Natural killer cell (primary cell): Measurements from ENCODE around the gene EGR2. TPM values are rescaled to one million over a fixed set of nuclear protein-coding genes. Genes with fewer than 3 reads are reported as not detected.
A peak's percentile ranks its signal among the peaks of the same experiment; 100 is the strongest.

ENCODE experiments used
- ATAC-seq, 3 donors: fragments of 150-1000 bp in 2 of 3; fragments of 200-7000 bp in 1 of 3; cut with Tn5 transposase; 1 replicate in 1 of 3; 2 replicates in 2 of 3; pipeline ENCODE4 v1.10.0; 2021; ENCODE audit warnings: mild to moderate bottlenecking in 2 of 3, moderate library complexity in 2 of 3
- DNase-seq, 2 donors: peaks; one replicate each; pipeline versions ENCODE4 v3.0.0 to v3.0.0-alpha.2; 2013 to 2021; ENCODE audit warnings: mixed read lengths in 1 of 2
- H3K27ac ChIP-seq: one replicate; pipeline ENCODE4 v1.5.1; 2013; ENCODE audit warnings: mild to moderate bottlenecking, low read length
- H3K27me3 ChIP-seq: one replicate; pipeline ENCODE4 v1.6.1; 2013; ENCODE audit warnings: low read length; ENCODE audit not compliant: control insufficient read depth, insufficient read depth
- H3K36me3 ChIP-seq: one replicate; pipeline ENCODE4 v1.6.1; 2013; ENCODE audit warnings: low read length; ENCODE audit not compliant: control insufficient read depth, insufficient read depth
- H3K4me1 ChIP-seq: one replicate; pipeline ENCODE4 v1.6.1; 2013; ENCODE audit warnings: low read length; ENCODE audit not compliant: control insufficient read depth, insufficient read depth
- H3K4me3 ChIP-seq: one replicate; pipeline ENCODE4 v1.5.1; 2013; ENCODE audit warnings: low read length
- H3K9me3 ChIP-seq: one replicate; pipeline ENCODE4 v1.6.1; 2013; ENCODE audit warnings: low read length; ENCODE audit not compliant: control insufficient read depth, insufficient read depth
- H3K27ac Mint-ChIP-seq, 2 donors: one replicate each; pipeline ENCODE4 v1.8.0; 2022; ENCODE audit warnings: mild to moderate bottlenecking in 2 of 2, mixed read lengths in 2 of 2, moderate library complexity in 1 of 2
- H3K27me3 Mint-ChIP-seq, 2 donors: one replicate each; pipeline ENCODE4 v1.8.0; 2022; ENCODE audit warnings: low read depth in 2 of 2, mixed read lengths in 2 of 2
- H3K36me3 Mint-ChIP-seq: one replicate; pipeline ENCODE4 v1.8.0; 2022; ENCODE audit warnings: mixed read lengths
- H3K4me1 Mint-ChIP-seq, 2 donors: one replicate each; pipeline ENCODE4 v1.8.0; 2022; ENCODE audit warnings: mixed read lengths in 2 of 2
- H3K4me3 Mint-ChIP-seq: one replicate; pipeline ENCODE4 v1.8.0; 2022; ENCODE audit warnings: mild to moderate bottlenecking, moderate library complexity, mixed read lengths
- H3K9me3 Mint-ChIP-seq, 2 donors: one replicate each; pipeline ENCODE4 v1.8.0; 2022; ENCODE audit warnings: mixed read lengths in 2 of 2
- WGBS: methylation state at CpG from one replicate; pipeline ENCODE4 v1.1.7; 2013; ENCODE audit warnings: missing lambda C conversion rate; ENCODE audit not compliant: insufficient coverage; 5-methylcytosine and 5-hydroxymethylcytosine counted together
- intact Hi-C: fragments of 100-400 bp; cut with micrococcal nuclease; formaldehyde crosslinking; loops from one replicate; pipeline ENCODE4 v1.14.2; 2022
- total RNA-seq, 4 donors: library from RNA; stranded (reverse); fragments of 120-200 nt in 1 of 4; gene quantifications; one replicate each; pipeline versions ENCODE4 v1.2.3 to v1.2.4, GENCODE V29; 2013 to 2022
- TF ChIP-seq, protein P1 (sequence below): fragments of 200-600 bp; IDR thresholded peaks from one replicate; pipeline ENCODE4 v1.8.0; 2022; ENCODE audit warnings: antibody characterized with exemption

The EGR2 gene
- total RNA-seq, 3 donors from 2014 or later (not counting 1 experiment from before 2014, with no cell fraction given): 10.0 to 17.2 (median 12.8) TPM

DNA sequence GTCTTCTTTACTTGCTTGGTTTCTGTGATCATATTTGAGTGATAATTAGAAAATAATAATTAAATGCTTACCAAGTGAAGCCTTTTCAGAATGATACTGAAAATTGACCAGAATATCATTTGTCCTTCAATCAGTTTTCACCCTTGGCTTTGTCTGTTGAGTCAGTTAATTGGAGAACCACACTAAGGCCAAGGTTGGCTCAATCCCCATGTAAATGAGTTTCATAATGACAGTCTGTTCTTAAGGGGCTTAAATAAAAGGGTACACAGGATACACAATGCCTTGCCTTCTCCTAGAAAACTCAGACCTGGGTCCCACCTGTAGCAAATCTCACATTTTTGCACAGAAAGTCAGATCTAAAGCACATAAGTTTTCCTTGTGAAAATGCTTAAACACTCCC, 31.3 kb upstream of the EGR2 start:
- H3K27me3 ChIP-seq: no peaks in the 10 kb centered on the region
- Mint-ChIP-seq H3K27me3 (no peaks in the 10 kb centered on the region), H3K27ac (no peak overlapping the region), H3K4me1 (peaks cover 29 to 30% of the 10 kb centered on the region in 2 donors), H3K36me3 (peaks cover 19% of the 10 kb centered on the region), H3K4me3 (no peak overlapping the region), H3K9me3 (no peaks in the 10 kb centered on the region)
- ATAC-seq: no peak
- H3K4me1 ChIP-seq: peaks cover 5% of the 10 kb centered on the region
- intact Hi-C loops: no loop called here
- TF ChIP-seq, protein P1, sequence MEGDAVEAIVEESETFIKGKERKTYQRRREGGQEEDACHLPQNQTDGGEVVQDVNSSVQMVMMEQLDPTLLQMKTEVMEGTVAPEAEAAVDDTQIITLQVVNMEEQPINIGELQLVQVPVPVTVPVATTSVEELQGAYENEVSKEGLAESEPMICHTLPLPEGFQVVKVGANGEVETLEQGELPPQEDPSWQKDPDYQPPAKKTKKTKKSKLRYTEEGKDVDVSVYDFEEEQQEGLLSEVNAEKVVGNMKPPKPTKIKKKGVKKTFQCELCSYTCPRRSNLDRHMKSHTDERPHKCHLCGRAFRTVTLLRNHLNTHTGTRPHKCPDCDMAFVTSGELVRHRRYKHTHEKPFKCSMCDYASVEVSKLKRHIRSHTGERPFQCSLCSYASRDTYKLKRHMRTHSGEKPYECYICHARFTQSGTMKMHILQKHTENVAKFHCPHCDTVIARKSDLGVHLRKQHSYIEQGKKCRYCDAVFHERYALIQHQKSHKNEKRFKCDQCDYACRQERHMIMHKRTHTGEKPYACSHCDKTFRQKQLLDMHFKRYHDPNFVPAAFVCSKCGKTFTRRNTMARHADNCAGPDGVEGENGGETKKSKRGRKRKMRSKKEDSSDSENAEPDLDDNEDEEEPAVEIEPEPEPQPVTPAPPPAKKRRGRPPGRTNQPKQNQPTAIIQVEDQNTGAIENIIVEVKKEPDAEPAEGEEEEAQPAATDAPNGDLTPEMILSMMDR: no peak
- no peak overlapping the region for H3K4me3 ChIP-seq
- H3K27ac ChIP-seq: no peak overlapping the region
- no peak for DNase-seq
- no peaks in the 10 kb centered on the region for H3K36me3 ChIP-seq
- H3K9me3 ChIP-seq: peaks cover 8% of the 10 kb centered on the region

DNA sequence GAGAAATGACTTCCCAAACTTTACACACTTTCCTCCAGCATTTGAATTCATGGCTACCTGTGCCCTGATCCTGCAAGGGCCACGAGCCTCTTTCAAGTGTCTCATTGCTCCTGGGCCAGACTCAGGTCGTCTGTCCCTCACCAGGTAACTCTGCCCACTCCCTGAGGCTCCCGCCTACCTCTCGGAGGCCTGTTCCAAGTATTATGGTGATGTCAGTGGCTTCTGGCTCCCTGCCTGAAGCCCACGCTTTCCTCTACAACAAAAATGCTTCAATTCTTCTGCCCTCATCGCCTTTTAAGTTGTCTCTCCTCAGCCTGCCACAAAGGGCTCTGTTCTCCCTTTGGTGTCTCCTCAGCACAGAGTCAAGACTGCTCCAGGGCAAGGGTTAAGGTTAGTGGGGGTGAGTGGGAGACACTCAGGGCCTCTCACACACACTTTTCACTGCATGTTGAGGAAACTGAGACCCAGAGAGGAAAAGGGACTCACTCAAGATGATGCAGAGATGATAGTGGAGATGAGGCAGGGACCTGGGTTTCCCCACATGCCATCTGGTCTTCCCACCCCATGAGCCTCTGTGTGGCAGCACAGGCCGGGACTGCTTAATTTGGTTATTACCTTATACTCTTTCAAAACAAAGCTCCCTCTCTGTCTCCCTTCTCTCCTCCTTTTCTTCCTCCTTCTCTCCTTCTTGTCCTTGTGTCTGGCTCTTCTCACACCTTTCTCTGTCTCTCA, 28.3 kb upstream of the EGR2 start:
- ATAC-seq: no peak
- intact Hi-C loops: no loop called here
- no peak overlapping the region for H3K4me3 Mint-ChIP-seq
- no peak overlapping the region for H3K27ac ChIP-seq
- peaks cover 19% of the 10 kb centered on the region for H3K36me3 Mint-ChIP-seq
- WGBS: 88% methylated on average over 7 of the region's 7 CpGs
- TF ChIP-seq, protein P1: no peak
- DNase-seq: no peak
- H3K27me3 ChIP-seq: no peaks in the 10 kb centered on the region
- H3K27ac Mint-ChIP-seq: no peak overlapping the region
- H3K4me1 ChIP-seq: no peaks in the 10 kb centered on the region
- H3K4me3 ChIP-seq: no peak overlapping the region
- H3K9me3 ChIP-seq: peaks cover 8% of the 10 kb centered on the region
- no peaks in the 10 kb centered on the region for H3K36me3 ChIP-seq
- peaks cover 12% of the 10 kb centered on the region in 2 donors for H3K4me1 Mint-ChIP-seq
- H3K27me3 Mint-ChIP-seq: no peaks in the 10 kb centered on the region
- H3K9me3 Mint-ChIP-seq: no peaks in the 10 kb centered on the region

DNA sequence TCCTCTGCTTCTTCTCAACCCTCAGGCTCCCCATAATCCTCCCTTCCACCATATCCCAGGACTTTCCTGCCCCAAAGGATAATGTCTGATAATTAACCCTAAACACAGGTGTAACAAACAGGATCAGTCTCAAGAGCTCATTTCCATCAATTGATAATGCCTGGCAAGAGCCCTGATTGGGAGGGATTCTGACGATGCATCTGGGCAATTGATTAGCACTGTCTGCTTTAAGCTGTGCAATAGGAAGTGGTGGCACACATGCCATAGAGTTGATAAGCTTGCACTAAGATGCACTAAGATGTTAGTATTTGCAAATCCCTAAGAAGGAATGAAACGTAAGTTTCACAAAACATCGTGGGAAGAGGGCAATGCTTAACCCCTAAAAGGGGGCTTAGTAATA, 27.4 kb upstream of the EGR2 start:
- DNase-seq: no peak
- H3K4me3 ChIP-seq: no peak overlapping the region
- H3K36me3 ChIP-seq: no peaks in the 10 kb centered on the region
- Mint-ChIP-seq H3K9me3 (no peaks in the 10 kb centered on the region), H3K27ac (no peak overlapping the region), H3K4me3 (no peak overlapping the region), H3K4me1 (peaks cover 12% of the 10 kb centered on the region in 2 donors), H3K27me3 (no peaks in the 10 kb centered on the region), H3K36me3 (peaks cover 19% of the 10 kb centered on the region)
- H3K27ac ChIP-seq: no peak overlapping the region
- ATAC-seq: no peak
- WGBS: 55% methylated on average over 3 of the region's 3 CpGs
- H3K9me3 ChIP-seq: peaks cover 8% of the 10 kb centered on the region
- intact Hi-C loops: no loop called here
- no peaks in the 10 kb centered on the region for H3K4me1 ChIP-seq
- TF ChIP-seq, protein P1: no peak
- no peaks in the 10 kb centered on the region for H3K27me3 ChIP-seq

DNA sequence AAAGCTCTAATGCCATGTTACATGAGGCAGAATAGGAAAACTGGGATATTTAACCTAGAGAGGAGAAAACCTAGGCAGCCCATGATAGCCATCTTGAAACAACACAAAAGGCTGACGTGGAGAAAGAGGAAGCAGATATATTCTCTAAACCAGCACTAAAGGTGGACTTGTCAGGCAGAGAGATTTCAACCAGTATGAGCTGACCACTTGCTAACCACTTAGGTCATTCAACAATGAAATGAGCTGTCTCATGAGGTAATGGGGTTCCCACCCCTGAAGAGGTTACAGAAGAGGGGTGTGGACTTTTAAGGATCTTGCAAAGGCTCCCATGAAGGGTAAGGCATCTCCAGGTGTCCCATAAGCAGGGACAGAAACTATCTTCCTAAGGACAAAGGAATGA, 26.8 kb upstream of the EGR2 start:
- Mint-ChIP-seq H3K27me3 (no peaks in the 10 kb centered on the region), H3K4me1 (peaks cover 12% of the 10 kb centered on the region in 2 donors), H3K27ac (no peak overlapping the region), H3K36me3 (peaks cover 13% of the 10 kb centered on the region), H3K9me3 (no peaks in the 10 kb centered on the region), H3K4me3 (no peak overlapping the region)
- H3K27ac ChIP-seq: no peak overlapping the region
- DNase-seq: no peak
- peaks cover 7% of the 10 kb centered on the region for H3K9me3 ChIP-seq
- 14% methylated on average over 1 of the region's 1 CpG for WGBS
- no peak overlapping the region for H3K4me3 ChIP-seq
- intact Hi-C loops: no loop called here
- no peaks in the 10 kb centered on the region for H3K4me1 ChIP-seq
- ATAC-seq: peak in 2 of 3 donors; percentile 24 to 36
- no peaks in the 10 kb centered on the region for H3K27me3 ChIP-seq
- TF ChIP-seq, protein P1: no peak
- H3K36me3 ChIP-seq: no peaks in the 10 kb centered on the region
